Progenitor cell of endocrine pancreas (in vitro differentiated cells): ENCODE data around the gene MLF1. TPM values are rescaled to one million over a fixed set of nuclear protein-coding genes. Genes with fewer than 3 reads are reported as not detected.

Source experiments
- DNase-seq: peaks from one replicate; pipeline ENCODE4 v3.0.0; 2021; ENCODE audit warnings: low spot score; ENCODE audit not compliant: unreplicated experiment
- H3K27ac Mint-ChIP-seq: 2 replicates; pipeline ENCODE4 v1.8.0; 2021; ENCODE audit warnings: mild to moderate bottlenecking, moderate library complexity, mixed read lengths
- H3K27me3 Mint-ChIP-seq: 2 replicates; pipeline ENCODE4 v1.8.0; 2021; ENCODE audit warnings: mixed read lengths
- H3K36me3 Mint-ChIP-seq: 2 replicates; pipeline ENCODE4 v1.8.0; 2022; ENCODE audit warnings: mixed read lengths; ENCODE audit not compliant: insufficient read depth
- H3K4me1 Mint-ChIP-seq: 2 replicates; pipeline ENCODE4 v1.8.0; 2021; ENCODE audit warnings: low read depth, mixed read lengths
- H3K4me3 Mint-ChIP-seq: 2 replicates; pipeline ENCODE4 v1.8.0; 2021; ENCODE audit warnings: low read depth, mild to moderate bottlenecking, moderate library complexity, mixed read lengths
- H3K9me3 Mint-ChIP-seq: 2 replicates; pipeline ENCODE4 v1.8.0; 2021; ENCODE audit warnings: low read depth, mixed read lengths
- CTCF ChIP-seq: fragments of 200-600 bp; sonication (generic); IDR thresholded peaks from one replicate; pipeline ENCODE4 v1.5.0; 2021; ENCODE audit warnings: antibody characterized with exemption, mild to moderate bottlenecking; ENCODE audit not compliant: unreplicated experiment
- total RNA-seq: library from RNA; stranded (reverse); gene quantifications from 2 replicates; pipeline ENCODE4 v1.2.1, GENCODE V29; 2021

The MLF1 gene
- total RNA-seq, 1 donor from 2014 or later, result 21.7 TPM

GRCh38 chr3:158552124-158552523, 18.9 kb upstream of the MLF1 start:
- no peak overlapping the region for H3K27ac Mint-ChIP-seq
- no peak overlapping the region for H3K4me3 Mint-ChIP-seq
- H3K9me3 Mint-ChIP-seq, result no peaks in the 10 kb centered on the region
- H3K4me1 Mint-ChIP-seq, result no peaks in the 10 kb centered on the region
- no peak for TF ChIP-seq CTCF
- H3K27me3 Mint-ChIP-seq, result no peaks in the 10 kb centered on the region
- peaks cover 5% of the 10 kb centered on the region for H3K36me3 Mint-ChIP-seq
- no peak for DNase-seq

- Mint-ChIP-seq H3K27me3 (no peaks in the 10 kb centered on the region), H3K4me1 (no peaks in the 10 kb centered on the region), H3K9me3 (no peaks in the 10 kb centered on the region), H3K27ac (no peak overlapping the region), H3K36me3 (no peaks in the 10 kb centered on the region), H3K4me3 (no peak overlapping the region)
- DNase-seq, result no peak
- no peak for TF ChIP-seq CTCF
Observed at GRCh38 chr3:158559504-158559903, 11.5 kb upstream of the MLF1 start.

- Mint-ChIP-seq H3K27me3 (no peaks in the 10 kb centered on the region), H3K9me3 (peaks cover 7% of the 10 kb centered on the region), H3K4me3 (no peak overlapping the region), H3K36me3 (no peaks in the 10 kb centered on the region), H3K27ac (no peak overlapping the region), H3K4me1 (no peaks in the 10 kb centered on the region)
- DNase-seq, result no peak
- TF ChIP-seq CTCF, result no peak
Observed at GRCh38 chr3:158560979-158561378, 10.0 kb upstream of the MLF1 start.

GRCh38 chr3:158562674-158563073, 8.3 kb upstream of the MLF1 start:
- TF ChIP-seq CTCF, result no peak
- Mint-ChIP-seq H3K4me3 (no peak overlapping the region), H3K27ac (no peak overlapping the region), H3K4me1 (no peaks in the 10 kb centered on the region), H3K36me3 (no peaks in the 10 kb centered on the region), H3K9me3 (peaks cover 7% of the 10 kb centered on the region), H3K27me3 (no peaks in the 10 kb centered on the region)
- DNase-seq, result no peak

GRCh38 chr3:158563076-158563475, 7.9 kb upstream of the MLF1 start:
- no peak for TF ChIP-seq CTCF
- H3K27me3 Mint-ChIP-seq, result peaks cover 2% of the 10 kb centered on the region

GRCh38 chr3:158565076-158565475, 5.9 kb upstream of the MLF1 start:
- H3K4me3 Mint-ChIP-seq, result no peak overlapping the region
- peaks cover 18% of the 10 kb centered on the region for H3K27me3 Mint-ChIP-seq
- no peaks in the 10 kb centered on the region for H3K36me3 Mint-ChIP-seq
- no peak overlapping the region for H3K27ac Mint-ChIP-seq
- TF ChIP-seq CTCF, result no peak
- no peaks in the 10 kb centered on the region for H3K4me1 Mint-ChIP-seq
- H3K9me3 Mint-ChIP-seq, result peaks cover 7% of the 10 kb centered on the region
- no peak for DNase-seq

More at GRCh38 chr3:158563076-158563475, 7.9 kb upstream of the MLF1 start:
- Mint-ChIP-seq H3K27ac (no peak overlapping the region), H3K36me3 (no peaks in the 10 kb centered on the region), H3K9me3 (peaks cover 7% of the 10 kb centered on the region), H3K4me3 (no peak overlapping the region), H3K4me1 (no peaks in the 10 kb centered on the region)
- DNase-seq, result no peak
